Uterus (tissue), 4 donors: ENCODE measurements around the gene TLK1. TPM values are rescaled to one million over a fixed set of nuclear protein-coding genes. Genes with fewer than 3 reads are reported as not detected.

Experiments
- DNase-seq, 2 donors: peaks; one replicate each; pipeline ENCODE4 v3.0.0-alpha.2; 2019 to 2020
- H3K27ac ChIP-seq, 2 donors: fragments of 200-600 bp; sonication (generic); 1 replicate in 1 of 2; 2 replicates in 1 of 2; pipeline ENCODE4 v1.5.1; 2016 to 2018
- H3K27me3 ChIP-seq, 2 donors: fragments of 200-600 bp; sonication (generic); one replicate each; pipeline ENCODE4 v1.5.1; 2018 to 2019; ENCODE audit warnings: control low read depth in 1 of 2
- H3K36me3 ChIP-seq, 2 donors: fragments of 200-600 bp; sonication (generic); one replicate each; pipeline ENCODE4 v1.5.1; 2019; ENCODE audit warnings: control low read depth in 1 of 2
- H3K4me1 ChIP-seq, 2 donors: fragments of 200-600 bp; sonication (generic); one replicate each; pipeline ENCODE4 v1.5.1; 2018 to 2019; ENCODE audit warnings: control low read depth in 1 of 2
- H3K4me3 ChIP-seq, 2 donors: fragments of 200-600 bp; sonication (generic); 1 replicate in 1 of 2; 2 replicates in 1 of 2; pipeline ENCODE4 v1.5.1; 2018 to 2019; ENCODE audit warnings: mild to moderate bottlenecking in 1 of 2
- H3K9me3 ChIP-seq, 2 donors: fragments of 200-600 bp; sonication (generic); one replicate each; pipeline ENCODE4 v1.5.1; 2019; ENCODE audit warnings: control low read depth in 1 of 2
- CTCF ChIP-seq, 4 experiments: fragments of 200-600 bp in 2 of 4; fragments of 450-650 bp in 2 of 4; sonication (generic) in 2 of 4; IDR thresholded peaks; one replicate each; pipeline ENCODE4 v1.5.1; 2016 to 2019; ENCODE audit warnings: antibody characterized with exemption in 4 of 4, mild to moderate bottlenecking in 2 of 4, moderate library complexity in 1 of 4
- POLR2A ChIP-seq, 2 donors: fragments of 450-650 bp; IDR thresholded peaks; one replicate each; pipeline ENCODE4 v1.6.1; 2016; ENCODE audit warnings: antibody characterized with exemption in 2 of 2, mild to moderate bottlenecking in 1 of 2, moderate library complexity in 1 of 2
- intact Hi-C: fragments of 100-400 bp; cut with DNase I; formaldehyde crosslinking; loops from one replicate; pipeline ENCODE4 v1.15.1; 2023; ENCODE audit warnings: low total_unique reads
- total RNA-seq, 4 donors: library from RNA; depleted of rRNA in 3 of 4; stranded (reverse); fragments of >200 nt in 3 of 4; gene quantifications; one replicate each; pipeline versions ENCODE4 v1.1.0 to v1.2.4, GENCODE V29; 2014 to 2023
- donor health status: DM: yes; HTN: yes; CAD: no.

TLK1 gene
- total RNA-seq, 4 donors from 2014 or later, result 24.4 to 77.3 (median 36.1) TPM

GRCh38 chr2:171107803-171108202 is 52.9 kb downstream of the TLK1 start:
- H3K4me3 ChIP-seq, result no peak overlapping the region
- intact Hi-C loops, result no loop called here
- no peak overlapping the region for H3K27ac ChIP-seq
- no peaks in the 10 kb centered on the region for H3K4me1 ChIP-seq
- no peak for TF ChIP-seq POLR2A (IDR thresholded peaks at IDR 0.05)
- TF ChIP-seq CTCF (IDR thresholded peaks at IDR 0.05), result no peak
- DNase-seq, result no peak
- H3K27me3 ChIP-seq, result no peaks in the 10 kb centered on the region
- H3K9me3 ChIP-seq, result peaks cover 0 to 3% of the 10 kb centered on the region in 2 donors
- no peaks in the 10 kb centered on the region for H3K36me3 ChIP-seq

GRCh38 chr2:171104379-171104778 is 56.3 kb downstream of the TLK1 start:
- Histone ChIP-seq H3K4me3 (no peak overlapping the region), H3K4me1 (no peaks in the 10 kb centered on the region), H3K27ac (no peak overlapping the region), H3K9me3 (peaks cover 0 to 3% of the 10 kb centered on the region in 2 donors), H3K27me3 (no peaks in the 10 kb centered on the region), H3K36me3 (no peaks in the 10 kb centered on the region)
- intact Hi-C loops, result no loop called here
- no peak for DNase-seq
- TF ChIP-seq CTCF (IDR thresholded peaks at IDR 0.05), result no peak
- no peak for TF ChIP-seq POLR2A (IDR thresholded peaks at IDR 0.05)

GRCh38 chr2:171102802-171103201 is 57.9 kb downstream of the TLK1 start:
- intact Hi-C loops, result no loop called here
- no peaks in the 10 kb centered on the region for H3K27me3 ChIP-seq
- H3K4me1 ChIP-seq, result no peaks in the 10 kb centered on the region
- H3K36me3 ChIP-seq, result no peaks in the 10 kb centered on the region
- TF ChIP-seq CTCF (IDR thresholded peaks at IDR 0.05) (no peak), POLR2A (IDR thresholded peaks at IDR 0.05) (no peak)
- no peak overlapping the region for H3K27ac ChIP-seq
- no peak for DNase-seq
- H3K9me3 ChIP-seq, result peaks cover 0 to 11% of the 10 kb centered on the region in 2 donors
- no peak overlapping the region for H3K4me3 ChIP-seq

GRCh38 chr2:171100370-171100769 is 60.3 kb downstream of the TLK1 start:
- H3K4me3 ChIP-seq, result no peak overlapping the region
- no peaks in the 10 kb centered on the region for H3K4me1 ChIP-seq
- TF ChIP-seq POLR2A (IDR thresholded peaks at IDR 0.05) (no peak), CTCF (IDR thresholded peaks at IDR 0.05) (no peak)
- peaks cover 0 to 18% of the 10 kb centered on the region in 2 donors for H3K9me3 ChIP-seq
- H3K36me3 ChIP-seq, result no peaks in the 10 kb centered on the region
- intact Hi-C loops, result no loop called here
- no peak overlapping the region for H3K27ac ChIP-seq
- DNase-seq, result no peak
- H3K27me3 ChIP-seq, result no peaks in the 10 kb centered on the region

GRCh38 chr2:171098607-171099006 is 62.1 kb downstream of the TLK1 start:
- no peaks in the 10 kb centered on the region for H3K27me3 ChIP-seq
- H3K4me3 ChIP-seq, result no peak overlapping the region
- intact Hi-C loops, result no loop called here
- no peaks in the 10 kb centered on the region for H3K36me3 ChIP-seq
- DNase-seq, result no peak
- no peak overlapping the region for H3K27ac ChIP-seq
- no peak for TF ChIP-seq POLR2A (IDR thresholded peaks at IDR 0.05)
- no peak for TF ChIP-seq CTCF (IDR thresholded peaks at IDR 0.05)
- peaks cover 0 to 18% of the 10 kb centered on the region in 2 donors for H3K9me3 ChIP-seq
- no peaks in the 10 kb centered on the region for H3K4me1 ChIP-seq
